Measurements from ENCODE around the gene TC2N. TPM values are rescaled to one million over a fixed set of nuclear protein-coding genes. Genes with fewer than 3 reads are reported as not detected.

The TC2N gene
- total and polyA plus RNA-seq, 2 of the 4 experiments (the other 2 are of a cell fraction), result 0.03 to 0.18 TPM

DNA sequence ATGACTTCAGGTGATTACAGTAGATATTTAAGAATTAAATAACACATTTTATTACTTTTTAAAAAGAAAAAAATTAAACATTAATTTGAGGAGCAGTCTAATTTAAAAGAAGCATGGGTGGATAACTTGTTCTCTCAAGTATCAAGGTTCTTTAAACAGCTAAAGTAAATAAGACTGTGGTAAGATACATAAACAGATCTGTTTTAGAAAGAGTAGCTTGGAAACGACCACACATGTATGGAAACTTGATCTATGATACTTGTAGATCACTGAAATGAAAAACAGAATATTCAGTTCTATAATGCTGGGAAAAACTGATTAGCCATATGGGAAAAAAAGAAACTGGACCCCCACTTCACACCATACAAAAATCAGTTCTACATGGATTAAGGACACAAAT is 36.0 kb downstream of the TC2N start:
- Histone ChIP-seq H2AFZ (replicated peaks; ENCODE audit: low read length, poor library complexity) (no peak overlapping the region), H3K4ac (ENCODE audit: low read depth, low read length) (no peak overlapping the region), H4K5ac (ENCODE audit: low read depth, low read length) (no peak overlapping the region), H3K9me1 (ENCODE audit: insufficient read depth, low read length) (no peaks in the 10 kb centered on the region), H2BK5ac (ENCODE audit: low read depth, low read length, poor library complexity, severe bottlenecking) (no peak overlapping the region), H2BK15ac (ENCODE audit: low read depth, low read length) (no peak overlapping the region), H3K9me3 (ENCODE audit: control insufficient read depth, insufficient read depth, low read length) (peaks cover 2% of the 10 kb centered on the region; the same call in 1 of the 2 replicates), H4K91ac (ENCODE audit: insufficient read depth, low read depth, low read length) (no peak overlapping the region), H4K8ac (ENCODE audit: low read depth in 2 of 2, low read length in 2 of 2) (no peak overlapping the region), H3K4me1 (ENCODE audit: control insufficient read depth, insufficient read depth, low read length) (no peaks in the 10 kb centered on the region), H3K4me3 (ENCODE audit: insufficient read depth, low read depth, low read length) (no peak overlapping the region), H3K14ac (replicated peaks; ENCODE audit: low read depth, low read length) (no peak overlapping the region), H3K27me3 (ENCODE audit: control insufficient read depth, insufficient read depth, low read length) (peaks cover 18% of the 10 kb centered on the region), H2AK9ac (replicated peaks; ENCODE audit: low read depth, low read length, poor library complexity) (no peak overlapping the region), H3K9ac (ENCODE audit: low read depth, low read length) (no peak overlapping the region), H3K23ac (ENCODE audit: low read depth, low read length) (no peak overlapping the region), H3K36me3 (ENCODE audit: control insufficient read depth, insufficient read depth, low read length) (no peaks in the 10 kb centered on the region), H3K79me1 (ENCODE audit: low read depth in 1 of 2, low read length in 2 of 2) (no peaks in the 10 kb centered on the region), H3K56ac (ENCODE audit: extremely low read depth, insufficient read depth, low read length) (no peak overlapping the region), H3K4me2 (ENCODE audit: low read depth, low read length) (no peak overlapping the region), H4K20me1 (ENCODE audit: insufficient read depth, low read length) (no peaks in the 10 kb centered on the region), H2AK5ac (ENCODE audit: low read depth, low read length) (no peak overlapping the region), H3K27ac (ENCODE audit: insufficient read depth, low read length) (no peak overlapping the region), H2BK120ac (ENCODE audit: low read depth, low read length) (no peak overlapping the region), H3K18ac (ENCODE audit: low read depth, low read length) (no peak overlapping the region), H2BK20ac (ENCODE audit: low read depth, low read length) (no peak overlapping the region)
- intact Hi-C loops (cut with micrococcal nuclease) (no loop called here), in situ Hi-C loops (cut with MboI; ENCODE audit: low sequenced_read_pairs) (no loop called here), dilution Hi-C loops (cut with HindIII; ENCODE audit: low sequenced_read_pairs, unreplicated experiment) (no loop called here)
- ATAC-seq (ENCODE audit: low read depth), result no peak
- POLR2A ChIA-PET (ENCODE audit: unreplicated experiment), result no interaction called here
- WGBS, 2 experiments (ENCODE audit: extremely low coverage in 2 of 2, insufficient read length in 1 of 2), result no CpG with 5 or more reads among the region's 1 CpG
- DNase-seq, result no peak
- no TSS peak for BruUV-seq (replicated peaks)
- TF ChIP-seq MAZ (IDR thresholded peaks at IDR 0.05; ENCODE audit: borderline replicate concordance, low read depth, low read length) (no peak), BHLHE40 (IDR thresholded peaks at IDR 0.05; ENCODE audit: low read depth, low read length) (no peak), CHD1 (IDR thresholded peaks at IDR 0.05; ENCODE audit: low read depth, low read length) (no peak), MAFK (IDR thresholded peaks at IDR 0.05; ENCODE audit: low read depth, low read length) (no peak), NFE2L2 (IDR thresholded peaks at IDR 0.05; ENCODE audit: low read depth, low read length) (no peak), MXI1 (IDR thresholded peaks at IDR 0.05; ENCODE audit: borderline replicate concordance, low read depth, low read length) (no peak), SMC3 (IDR thresholded peaks at IDR 0.05; ENCODE audit: low read depth, low read length) (no peak), POLR2A (IDR thresholded peaks at IDR 0.05; ENCODE audit: low read depth, low read length) (no peak), CEBPB (IDR thresholded peaks at IDR 0.05; ENCODE audit: low read depth, low read length) (no peak), RFX5 (IDR thresholded peaks at IDR 0.05; ENCODE audit: low read depth, low read length) (no peak)
- TF ChIP-seq, protein P1, sequence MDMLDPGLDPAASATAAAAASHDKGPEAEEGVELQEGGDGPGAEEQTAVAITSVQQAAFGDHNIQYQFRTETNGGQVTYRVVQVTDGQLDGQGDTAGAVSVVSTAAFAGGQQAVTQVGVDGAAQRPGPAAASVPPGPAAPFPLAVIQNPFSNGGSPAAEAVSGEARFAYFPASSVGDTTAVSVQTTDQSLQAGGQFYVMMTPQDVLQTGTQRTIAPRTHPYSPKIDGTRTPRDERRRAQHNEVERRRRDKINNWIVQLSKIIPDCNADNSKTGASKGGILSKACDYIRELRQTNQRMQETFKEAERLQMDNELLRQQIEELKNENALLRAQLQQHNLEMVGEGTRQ (IDR thresholded peaks at IDR 0.05; ENCODE audit: low read depth, low read length), result no peak
- TF ChIP-seq, protein P2, sequence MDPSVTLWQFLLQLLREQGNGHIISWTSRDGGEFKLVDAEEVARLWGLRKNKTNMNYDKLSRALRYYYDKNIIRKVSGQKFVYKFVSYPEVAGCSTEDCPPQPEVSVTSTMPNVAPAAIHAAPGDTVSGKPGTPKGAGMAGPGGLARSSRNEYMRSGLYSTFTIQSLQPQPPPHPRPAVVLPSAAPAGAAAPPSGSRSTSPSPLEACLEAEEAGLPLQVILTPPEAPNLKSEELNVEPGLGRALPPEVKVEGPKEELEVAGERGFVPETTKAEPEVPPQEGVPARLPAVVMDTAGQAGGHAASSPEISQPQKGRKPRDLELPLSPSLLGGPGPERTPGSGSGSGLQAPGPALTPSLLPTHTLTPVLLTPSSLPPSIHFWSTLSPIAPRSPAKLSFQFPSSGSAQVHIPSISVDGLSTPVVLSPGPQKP (IDR thresholded peaks at IDR 0.05; ENCODE audit: borderline replicate concordance, low read depth, low read length), result no peak
- TF ChIP-seq, protein P3, sequence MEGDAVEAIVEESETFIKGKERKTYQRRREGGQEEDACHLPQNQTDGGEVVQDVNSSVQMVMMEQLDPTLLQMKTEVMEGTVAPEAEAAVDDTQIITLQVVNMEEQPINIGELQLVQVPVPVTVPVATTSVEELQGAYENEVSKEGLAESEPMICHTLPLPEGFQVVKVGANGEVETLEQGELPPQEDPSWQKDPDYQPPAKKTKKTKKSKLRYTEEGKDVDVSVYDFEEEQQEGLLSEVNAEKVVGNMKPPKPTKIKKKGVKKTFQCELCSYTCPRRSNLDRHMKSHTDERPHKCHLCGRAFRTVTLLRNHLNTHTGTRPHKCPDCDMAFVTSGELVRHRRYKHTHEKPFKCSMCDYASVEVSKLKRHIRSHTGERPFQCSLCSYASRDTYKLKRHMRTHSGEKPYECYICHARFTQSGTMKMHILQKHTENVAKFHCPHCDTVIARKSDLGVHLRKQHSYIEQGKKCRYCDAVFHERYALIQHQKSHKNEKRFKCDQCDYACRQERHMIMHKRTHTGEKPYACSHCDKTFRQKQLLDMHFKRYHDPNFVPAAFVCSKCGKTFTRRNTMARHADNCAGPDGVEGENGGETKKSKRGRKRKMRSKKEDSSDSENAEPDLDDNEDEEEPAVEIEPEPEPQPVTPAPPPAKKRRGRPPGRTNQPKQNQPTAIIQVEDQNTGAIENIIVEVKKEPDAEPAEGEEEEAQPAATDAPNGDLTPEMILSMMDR (conservative IDR thresholded peaks at IDR 0.05; ENCODE audit: low read depth, low read length), result no peak
- CTCF ChIA-PET, result no interaction called here
